AG04449 (cell line): Measurements from ENCODE around the gene SLC2A11.

Source experiments
- CTCF ChIA-PET: fragments of 350-600 bp; formaldehyde crosslinking; extraction: SDS; loops from one replicate; lab custom pipeline; 2021; ENCODE audit warnings: antibody characterized with exemption; lab: Yijun Ruan, JAX
- POLR2A ChIA-PET: fragments of 400-600, 350-600 bp; formaldehyde crosslinking; extraction: SDS; loops from one replicate; lab custom pipeline; 2020; ENCODE audit warnings: antibody characterized with exemption, inconsistent platforms; lab: Yijun Ruan, JAX
- DNase-seq: peaks from one replicate; pipeline ENCODE4 v3.0.0-alpha.2; 2010; ENCODE audit warnings: low read depth, low spot score
- H3K4me3 ChIP-seq: 2 replicates; pipeline ENCODE4 v1.5.1; 2011; ENCODE audit warnings: low read depth, mild to moderate bottlenecking, control low read depth, low read length
- CTCF ChIP-seq: IDR thresholded peaks from one replicate; pipeline ENCODE4 v1.5.1; 2011; ENCODE audit warnings: mild to moderate bottlenecking, moderate library complexity, low read length, control low read depth, inconsistent platforms; ENCODE audit not compliant: insufficient read depth; ENCODE audit errors: missing control alignments

Gene SLC2A11

GRCh38 chr22:23837496-23837859 is 20.2 kb upstream of the SLC2A11 start:
- H3K4me3 ChIP-seq, result no peak overlapping the region

GRCh38 chr22:23837911-23838680 is 19.6 kb upstream of the SLC2A11 start:
- TF ChIP-seq CTCF, result no peak
- POLR2A ChIA-PET, result no interaction called here
- DNase-seq, result no peak
- CTCF ChIA-PET, result interaction anchor here (0.9 to 3.1 kb wide), 2 partner anchors 12 to 67 kb away, joined by 3 to 15 read pairs; no protein-coding TSS in a partner anchor
- no peak overlapping the region for H3K4me3 ChIP-seq

More at GRCh38 chr22:23837496-23837859, 20.2 kb upstream of the SLC2A11 start:
- TF ChIP-seq CTCF, result no peak
- ChIA-PET POLR2A (no interaction called here), CTCF (interaction anchor here (3.1 kb wide), 1 partner anchor 12 kb away, joined by 15 read pairs; no protein-coding TSS in a partner anchor)
- DNase-seq, result no peak

- TF ChIP-seq CTCF, result no peak
- peak; percentile 46 for DNase-seq
- POLR2A ChIA-PET, result no interaction called here
- CTCF ChIA-PET, result interaction anchor here (0.9 to 3.1 kb wide), 4 partner anchors 11 to 68 kb away, joined by 3 to 15 read pairs (median 4); no protein-coding TSS in a partner anchor
- H3K4me3 ChIP-seq, result peak within 1 kb of the TSS; percentile 47
These were observed 18.8 kb upstream of the SLC2A11 start, which contains the start of gene DERL3 for GRCh38 chr22:23838681-23839468. DERL3 (minus strand) TSS chr22:23839006; CDS start chr22:23838987, 19 bp downstream.

- ChIA-PET POLR2A (no interaction called here), CTCF (interaction anchor here (0.9 to 1.0 kb wide), 2 partner anchors 10 to 11 kb away, joined by 3 to 4 read pairs; no protein-coding TSS in a partner anchor)
- TF ChIP-seq CTCF, result no peak
- no peak overlapping the region for H3K4me3 ChIP-seq
- no peak for DNase-seq
These were observed 17.6 kb upstream of the SLC2A11 start for GRCh38 chr22:23840026-23840425.

- DNase-seq, result no peak
- H3K4me3 ChIP-seq, result no peak overlapping the region
- no peak for TF ChIP-seq CTCF
- POLR2A ChIA-PET, result no interaction called here
- CTCF ChIA-PET, result no interaction called here
These were observed 16.4 kb upstream of the SLC2A11 start for GRCh38 chr22:23841292-23841691.
